GM12878 (cell line): ENCODE results near the gene RCOR2.

Experiments
- ESRRA ChIP-seq: IDR thresholded peaks from 2 replicates; pipeline ENCODE4 v1.6.1; 2012; ENCODE audit warnings: mild to moderate bottlenecking, low read length, improper control_type of control experiment
- EZH2 ChIP-seq: IDR thresholded peaks from 2 replicates; pipeline ENCODE4 v1.6.1; 2012; ENCODE audit warnings: low read depth, mild to moderate bottlenecking, control low read depth, inconsistent platforms, low read length, borderline replicate concordance; ENCODE audit not compliant: control insufficient read depth
- KAT2A ChIP-seq: conservative IDR thresholded peaks from 2 replicates; pipeline ENCODE4 v1.6.1; 2011; ENCODE audit warnings: low read depth, low read length; ENCODE audit not compliant: control insufficient read depth
- POLR2A ChIP-seq: IDR thresholded peaks from 2 replicates; pipeline ENCODE4 v1.6.1; 2011; ENCODE audit warnings: low read depth, mild to moderate bottlenecking, low read length
- POLR2AphosphoS5 ChIP-seq: IDR thresholded peaks from 2 replicates; pipeline ENCODE4 v1.6.1; 2011; ENCODE audit warnings: mild to moderate bottlenecking, low read length, inconsistent platforms
- SPI1 ChIP-seq: IDR thresholded peaks from 2 replicates; pipeline ENCODE4 v1.6.1; 2011; ENCODE audit warnings: low read depth, mild to moderate bottlenecking, low read length, moderate library complexity, borderline replicate concordance; ENCODE audit not compliant: insufficient read depth
- SRF ChIP-seq, 2 experiments: IDR thresholded peaks; 2 replicates each; pipeline ENCODE4 v1.6.1; 2011; ENCODE audit warnings: low read depth in 2 of 2, low read length in 2 of 2, mild to moderate bottlenecking in 1 of 2, moderate library complexity in 1 of 2
- ZNF274 ChIP-seq: IDR thresholded peaks from one replicate; pipeline ENCODE4 v1.8.0; 2011; ENCODE audit not compliant: insufficient read length, insufficient read depth
- TF ChIP-seq, protein P1 (sequence below): IDR thresholded peaks from 2 replicates; pipeline ENCODE4 v1.6.1; 2012; ENCODE audit warnings: mild to moderate bottlenecking, low read depth, low read length
- TF ChIP-seq, protein P2 (sequence below), 3 experiments: IDR thresholded peaks in 2 of 3; conservative IDR thresholded peaks in 1 of 3; 2 replicates each; pipeline ENCODE4 v1.5.1; 2011; ENCODE audit warnings: low read depth in 3 of 3, low read length in 3 of 3, mild to moderate bottlenecking in 3 of 3, control low read depth in 2 of 3, moderate library complexity in 2 of 3, inconsistent platforms in 1 of 3, mixed read lengths in 1 of 3; ENCODE audit not compliant: control insufficient read depth in 2 of 3, insufficient read depth in 1 of 3; ENCODE audit errors: extremely low read depth in 1 of 3
- TF ChIP-seq, protein P3 (sequence below): fragments of 450-650 bp; IDR thresholded peaks from 2 replicates; pipeline ENCODE4 v1.6.1; 2017; ENCODE audit warnings: low read depth, mild to moderate bottlenecking, moderate library complexity

DNA sequence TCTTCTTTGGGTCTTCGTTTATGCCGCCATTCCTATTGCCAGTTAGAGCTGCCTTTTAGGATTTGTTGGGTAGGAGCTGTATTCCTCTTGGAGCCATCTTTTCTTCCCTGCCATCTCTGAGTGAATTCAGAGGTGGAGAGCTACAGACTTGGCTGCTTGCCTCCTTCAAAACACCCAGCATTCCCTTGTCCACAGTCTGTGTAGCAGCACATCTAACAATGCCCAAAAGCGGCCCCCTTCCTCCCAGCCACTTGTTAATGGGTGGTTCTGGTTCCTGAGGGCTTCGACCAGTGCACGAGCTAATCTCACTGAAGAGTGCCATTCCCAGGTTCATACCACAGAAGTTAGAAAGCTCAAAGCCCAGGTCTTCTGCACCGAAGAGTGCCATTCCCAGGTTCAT, 40.3 kb downstream of the RCOR2 start:
- TF ChIP-seq POLR2AphosphoS5 (no peak), ZNF274 (no peak), KAT2A (no peak), EZH2 (no peak), ESRRA (no peak), POLR2A (no peak), SRF (IDR thresholded peaks at IDR 0.05; ENCODE audit: low read depth in 2 of 2, low read length in 2 of 2) (no peak), SPI1 (no peak)
- TF ChIP-seq, protein P1, sequence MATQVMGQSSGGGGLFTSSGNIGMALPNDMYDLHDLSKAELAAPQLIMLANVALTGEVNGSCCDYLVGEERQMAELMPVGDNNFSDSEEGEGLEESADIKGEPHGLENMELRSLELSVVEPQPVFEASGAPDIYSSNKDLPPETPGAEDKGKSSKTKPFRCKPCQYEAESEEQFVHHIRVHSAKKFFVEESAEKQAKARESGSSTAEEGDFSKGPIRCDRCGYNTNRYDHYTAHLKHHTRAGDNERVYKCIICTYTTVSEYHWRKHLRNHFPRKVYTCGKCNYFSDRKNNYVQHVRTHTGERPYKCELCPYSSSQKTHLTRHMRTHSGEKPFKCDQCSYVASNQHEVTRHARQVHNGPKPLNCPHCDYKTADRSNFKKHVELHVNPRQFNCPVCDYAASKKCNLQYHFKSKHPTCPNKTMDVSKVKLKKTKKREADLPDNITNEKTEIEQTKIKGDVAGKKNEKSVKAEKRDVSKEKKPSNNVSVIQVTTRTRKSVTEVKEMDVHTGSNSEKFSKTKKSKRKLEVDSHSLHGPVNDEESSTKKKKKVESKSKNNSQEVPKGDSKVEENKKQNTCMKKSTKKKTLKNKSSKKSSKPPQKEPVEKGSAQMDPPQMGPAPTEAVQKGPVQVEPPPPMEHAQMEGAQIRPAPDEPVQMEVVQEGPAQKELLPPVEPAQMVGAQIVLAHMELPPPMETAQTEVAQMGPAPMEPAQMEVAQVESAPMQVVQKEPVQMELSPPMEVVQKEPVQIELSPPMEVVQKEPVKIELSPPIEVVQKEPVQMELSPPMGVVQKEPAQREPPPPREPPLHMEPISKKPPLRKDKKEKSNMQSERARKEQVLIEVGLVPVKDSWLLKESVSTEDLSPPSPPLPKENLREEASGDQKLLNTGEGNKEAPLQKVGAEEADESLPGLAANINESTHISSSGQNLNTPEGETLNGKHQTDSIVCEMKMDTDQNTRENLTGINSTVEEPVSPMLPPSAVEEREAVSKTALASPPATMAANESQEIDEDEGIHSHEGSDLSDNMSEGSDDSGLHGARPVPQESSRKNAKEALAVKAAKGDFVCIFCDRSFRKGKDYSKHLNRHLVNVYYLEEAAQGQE = no peak
- TF ChIP-seq, protein P2, sequence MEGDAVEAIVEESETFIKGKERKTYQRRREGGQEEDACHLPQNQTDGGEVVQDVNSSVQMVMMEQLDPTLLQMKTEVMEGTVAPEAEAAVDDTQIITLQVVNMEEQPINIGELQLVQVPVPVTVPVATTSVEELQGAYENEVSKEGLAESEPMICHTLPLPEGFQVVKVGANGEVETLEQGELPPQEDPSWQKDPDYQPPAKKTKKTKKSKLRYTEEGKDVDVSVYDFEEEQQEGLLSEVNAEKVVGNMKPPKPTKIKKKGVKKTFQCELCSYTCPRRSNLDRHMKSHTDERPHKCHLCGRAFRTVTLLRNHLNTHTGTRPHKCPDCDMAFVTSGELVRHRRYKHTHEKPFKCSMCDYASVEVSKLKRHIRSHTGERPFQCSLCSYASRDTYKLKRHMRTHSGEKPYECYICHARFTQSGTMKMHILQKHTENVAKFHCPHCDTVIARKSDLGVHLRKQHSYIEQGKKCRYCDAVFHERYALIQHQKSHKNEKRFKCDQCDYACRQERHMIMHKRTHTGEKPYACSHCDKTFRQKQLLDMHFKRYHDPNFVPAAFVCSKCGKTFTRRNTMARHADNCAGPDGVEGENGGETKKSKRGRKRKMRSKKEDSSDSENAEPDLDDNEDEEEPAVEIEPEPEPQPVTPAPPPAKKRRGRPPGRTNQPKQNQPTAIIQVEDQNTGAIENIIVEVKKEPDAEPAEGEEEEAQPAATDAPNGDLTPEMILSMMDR (IDR thresholded peaks at IDR 0.05 in 2 of 3, conservative IDR thresholded peaks at IDR 0.05 in 1 of 3; ENCODE audit: control insufficient read depth in 2 of 3, extremely low read depth in 1 of 3, insufficient read depth in 1 of 3, low read depth in 3 of 3, low read length in 3 of 3) = no peak
- TF ChIP-seq, protein P3, sequence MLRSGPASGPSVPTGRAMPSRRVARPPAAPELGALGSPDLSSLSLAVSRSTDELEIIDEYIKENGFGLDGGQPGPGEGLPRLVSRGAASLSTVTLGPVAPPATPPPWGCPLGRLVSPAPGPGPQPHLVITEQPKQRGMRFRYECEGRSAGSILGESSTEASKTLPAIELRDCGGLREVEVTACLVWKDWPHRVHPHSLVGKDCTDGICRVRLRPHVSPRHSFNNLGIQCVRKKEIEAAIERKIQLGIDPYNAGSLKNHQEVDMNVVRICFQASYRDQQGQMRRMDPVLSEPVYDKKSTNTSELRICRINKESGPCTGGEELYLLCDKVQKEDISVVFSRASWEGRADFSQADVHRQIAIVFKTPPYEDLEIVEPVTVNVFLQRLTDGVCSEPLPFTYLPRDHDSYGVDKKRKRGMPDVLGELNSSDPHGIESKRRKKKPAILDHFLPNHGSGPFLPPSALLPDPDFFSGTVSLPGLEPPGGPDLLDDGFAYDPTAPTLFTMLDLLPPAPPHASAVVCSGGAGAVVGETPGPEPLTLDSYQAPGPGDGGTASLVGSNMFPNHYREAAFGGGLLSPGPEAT = no peak
